HG03103 (cell line): ENCODE measurements around the gene PLEKHG4.
A peak's percentile ranks its signal among the peaks of the same experiment; 100 is the strongest.

Experiments
- ATAC-seq: cut with Tn5 transposase; IDR thresholded peaks from one replicate; pipeline ENCODE4 v1.9.1; 2021; ENCODE audit warnings: low read depth; ENCODE audit not compliant: unreplicated experiment

Gene PLEKHG4

GRCh38 chr16:67245674-67246080 is 33.7 kb upstream of the PLEKHG4 start:
- ATAC-seq: no peak

GRCh38 chr16:67246081-67246755 is 33.1 kb upstream of the PLEKHG4 start:
- ATAC-seq: peak; percentile 25

- peak; percentile 6 for ATAC-seq
Measured at GRCh38 chr16:67246756-67247191, 32.6 kb upstream of the PLEKHG4 start.

- peak; percentile 44 for ATAC-seq
Measured at GRCh38 chr16:67247192-67248072, 31.9 kb upstream of the PLEKHG4 start, which contains the start of gene FHOD1. Gene FHOD1, minus strand, starts transcription at chr16:67247481. Its CDS starts 71 bp downstream, at chr16:67247410.

- no peak for ATAC-seq
Measured at GRCh38 chr16:67248073-67248400, 31.3 kb upstream of the PLEKHG4 start.

- ATAC-seq: no peak
Measured at GRCh38 chr16:67248401-67249177, 30.7 kb upstream of the PLEKHG4 start, which contains the start of gene SLC9A5. Gene SLC9A5, plus strand, starts transcription at chr16:67248979. Its CDS starts 36 bp downstream, at chr16:67249015.

- no peak for ATAC-seq
Measured at GRCh38 chr16:67249178-67250044, 29.9 kb upstream of the PLEKHG4 start.

GRCh38 chr16:67250045-67250327 is 29.3 kb upstream of the PLEKHG4 start:
- no peak for ATAC-seq

- ATAC-seq: no peak
Measured at GRCh38 chr16:67252609-67253497, 26.5 kb upstream of the PLEKHG4 start.

GRCh38 chr16:67254801-67255552 is 24.4 kb upstream of the PLEKHG4 start:
- ATAC-seq: no peak

GRCh38 chr16:67255553-67256221 is 23.6 kb upstream of the PLEKHG4 start:
- no peak for ATAC-seq

GRCh38 chr16:67256701-67257230 is 22.6 kb upstream of the PLEKHG4 start:
- ATAC-seq: no peak

- ATAC-seq: no peak
Measured at GRCh38 chr16:67257486-67258160, 21.7 kb upstream of the PLEKHG4 start.

GRCh38 chr16:67258161-67258835 is 21.0 kb upstream of the PLEKHG4 start:
- ATAC-seq: no peak

GRCh38 chr16:67259705-67260104 is 19.6 kb upstream of the PLEKHG4 start:
- no peak for ATAC-seq

GRCh38 chr16:67260426-67261063 is 18.8 kb upstream of the PLEKHG4 start:
- no peak for ATAC-seq
